Stomach (tissue), 4 donors: ENCODE data around the gene SND1.

Source experiments
- CTCF ChIP-seq, 7 experiments: fragments of 450-650 bp in 4 of 7; fragments of 200-600 bp in 3 of 7; sonication (generic) in 3 of 7; IDR thresholded peaks; one replicate each; pipeline ENCODE4 v1.5.1; 2016 to 2019; ENCODE audit warnings: antibody characterized with exemption in 7 of 7, control low read depth in 2 of 7, mild to moderate bottlenecking in 1 of 7
- POLR2A ChIP-seq, 4 donors: fragments of 450-650 bp; IDR thresholded peaks; one replicate each; pipeline ENCODE4 v1.6.1; 2016; ENCODE audit warnings: antibody characterized with exemption in 4 of 4, control low read depth in 2 of 4, mild to moderate bottlenecking in 1 of 4, moderate library complexity in 1 of 4

- TF ChIP-seq CTCF (IDR thresholded peaks at IDR 0.05) (peak in 5 of 7 experiments; percentile 35 to 74 (median 65)), POLR2A (IDR thresholded peaks at IDR 0.05) (no peak)
These were observed 56.8 kb downstream of the SND1 start for GRCh38 chr7:127708788-127709187.
